Transverse colon (tissue), 3 donors: ENCODE data around the gene CLN5.

Source experiments
- CTCF ChIP-seq, 5 experiments: fragments of 200-600 bp in 3 of 5; fragments of 450-650 bp in 2 of 5; sonication (generic) in 3 of 5; IDR thresholded peaks; 1 replicate in 2 of 5; 2 replicates in 3 of 5; pipeline ENCODE4 v1.5.1; 2016 to 2017; ENCODE audit warnings: antibody characterized with exemption in 5 of 5, inconsistent platforms in 3 of 5, mild to moderate bottlenecking in 2 of 5, moderate library complexity in 1 of 5
- EP300 ChIP-seq: sonication (generic); formaldehyde crosslinking; IDR thresholded peaks from one replicate; pipeline ENCODE4 v1.6.1; 2017; ENCODE audit warnings: antibody characterized with exemption, low read depth
- POLR2A ChIP-seq: fragments of 450-650 bp; IDR thresholded peaks from one replicate; pipeline ENCODE4 v1.6.1; 2016; ENCODE audit warnings: antibody characterized with exemption, mild to moderate bottlenecking, moderate library complexity

GRCh38 chr13:77038907-77039480 is 47.1 kb downstream of the CLN5 start:
- no peak for TF ChIP-seq CTCF (IDR thresholded peaks at IDR 0.05)
- no peak for TF ChIP-seq POLR2A
- no peak for TF ChIP-seq EP300
